Measurements from ENCODE around the gene WDFY1. TPM values are rescaled to one million over a fixed set of nuclear protein-coding genes. Genes with fewer than 3 reads are reported as not detected.
A peak's percentile ranks its signal among the peaks of the same experiment; 100 is the strongest.

The WDFY1 gene
- total and polyA plus RNA-seq, 12 donors, result 7.8 to 45.2 (median 32.5) TPM

GRCh38 chr2:223909001-223909741 is 36.0 kb downstream of the WDFY1 start:
- no peak for DNase-seq
- WGBS, 4 donors, result 55 to 61% (median 58%) methylated on average over 7 of the region's 7 CpGs
- TF ChIP-seq POLR2A (IDR thresholded peaks at IDR 0.05), result no peak
- TF ChIP-seq, protein P1, sequence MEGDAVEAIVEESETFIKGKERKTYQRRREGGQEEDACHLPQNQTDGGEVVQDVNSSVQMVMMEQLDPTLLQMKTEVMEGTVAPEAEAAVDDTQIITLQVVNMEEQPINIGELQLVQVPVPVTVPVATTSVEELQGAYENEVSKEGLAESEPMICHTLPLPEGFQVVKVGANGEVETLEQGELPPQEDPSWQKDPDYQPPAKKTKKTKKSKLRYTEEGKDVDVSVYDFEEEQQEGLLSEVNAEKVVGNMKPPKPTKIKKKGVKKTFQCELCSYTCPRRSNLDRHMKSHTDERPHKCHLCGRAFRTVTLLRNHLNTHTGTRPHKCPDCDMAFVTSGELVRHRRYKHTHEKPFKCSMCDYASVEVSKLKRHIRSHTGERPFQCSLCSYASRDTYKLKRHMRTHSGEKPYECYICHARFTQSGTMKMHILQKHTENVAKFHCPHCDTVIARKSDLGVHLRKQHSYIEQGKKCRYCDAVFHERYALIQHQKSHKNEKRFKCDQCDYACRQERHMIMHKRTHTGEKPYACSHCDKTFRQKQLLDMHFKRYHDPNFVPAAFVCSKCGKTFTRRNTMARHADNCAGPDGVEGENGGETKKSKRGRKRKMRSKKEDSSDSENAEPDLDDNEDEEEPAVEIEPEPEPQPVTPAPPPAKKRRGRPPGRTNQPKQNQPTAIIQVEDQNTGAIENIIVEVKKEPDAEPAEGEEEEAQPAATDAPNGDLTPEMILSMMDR (IDR thresholded peaks at IDR 0.05), result no peak
- peaks cover 11 to 16% of the 10 kb centered on the region in 2 donors for H3K4me1 ChIP-seq (replicated peaks in 1 of 2)
- no peaks in the 10 kb centered on the region for H3K36me3 ChIP-seq (replicated peaks in 1 of 2)
- peak overlapping the region in 1 of 5 donors; percentile 4 for H3K27ac ChIP-seq
- no peak overlapping the region for H3K4me3 ChIP-seq
- no peaks in the 10 kb centered on the region for H3K27me3 ChIP-seq
- intact Hi-C loops (cut with DNase I), result no loop called here
- H3K9me3 ChIP-seq (replicated peaks in 1 of 3), result no peaks in the 10 kb centered on the region

DNA sequence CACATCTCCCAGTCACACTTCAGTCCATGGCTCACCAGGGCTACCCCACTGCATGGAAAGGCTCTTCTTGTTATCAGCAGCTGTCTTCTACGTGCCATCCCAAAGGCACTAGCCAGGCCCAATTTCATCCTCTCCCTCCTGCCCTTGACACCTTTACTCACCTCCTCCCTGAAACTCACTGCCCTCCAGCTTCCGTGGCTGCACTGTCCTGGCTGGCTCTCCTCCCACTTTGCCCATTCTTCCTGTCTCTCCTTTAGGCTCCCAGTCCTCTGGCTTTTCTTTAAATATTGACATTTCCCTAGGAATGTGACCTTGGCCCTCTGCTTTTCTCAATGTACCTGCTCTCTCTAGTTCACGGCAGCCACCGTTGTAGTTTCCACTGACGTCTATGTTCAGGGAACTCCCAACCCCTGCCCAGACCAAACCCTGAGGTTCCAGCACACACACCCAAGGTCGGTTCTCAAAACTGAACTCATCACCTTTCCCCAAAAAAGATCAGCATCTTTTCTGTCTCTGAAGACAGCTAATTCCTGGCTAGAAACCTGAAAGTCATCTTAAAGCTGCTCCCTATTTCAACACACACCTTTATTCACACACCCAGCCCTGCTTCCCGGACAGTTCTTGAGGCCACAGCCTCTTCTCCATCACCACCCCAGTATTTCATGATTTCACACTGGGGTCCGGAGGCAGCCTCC is 36.7 kb downstream of the WDFY1 start:
- H3K4me3 ChIP-seq, result no peak overlapping the region
- peaks cover 11 to 16% of the 10 kb centered on the region in 2 donors for H3K4me1 ChIP-seq (replicated peaks in 1 of 2)
- TF ChIP-seq, protein P1 (IDR thresholded peaks at IDR 0.05), result no peak
- no peak for TF ChIP-seq POLR2A (IDR thresholded peaks at IDR 0.05)
- H3K27me3 ChIP-seq, result no peaks in the 10 kb centered on the region
- WGBS, 4 donors, result 54 to 67% (median 56%) methylated on average over 8 of the region's 8 CpGs
- no peaks in the 10 kb centered on the region for H3K9me3 ChIP-seq (replicated peaks in 1 of 3)
- DNase-seq, result no peak
- peaks cover 0 to 4% of the 10 kb centered on the region in 2 donors for H3K36me3 ChIP-seq (replicated peaks in 1 of 2)
- intact Hi-C loops (cut with DNase I), result no loop called here
- no peak overlapping the region for H3K27ac ChIP-seq

- Histone ChIP-seq H3K4me1 (replicated peaks in 1 of 2) (peaks cover 11 to 16% of the 10 kb centered on the region in 2 donors), H3K27me3 (no peaks in the 10 kb centered on the region), H3K27ac (no peak overlapping the region), H3K9me3 (replicated peaks in 1 of 3) (no peaks in the 10 kb centered on the region), H3K36me3 (replicated peaks in 1 of 2) (peaks cover 0 to 11% of the 10 kb centered on the region in 2 donors), H3K4me3 (no peak overlapping the region)
- WGBS, 4 donors, result 79 to 86% (median 85%) methylated on average over 2 of the region's 2 CpGs
- TF ChIP-seq, protein P1 (IDR thresholded peaks at IDR 0.05), result no peak
- TF ChIP-seq POLR2A (IDR thresholded peaks at IDR 0.05), result no peak
- DNase-seq, result no peak
- intact Hi-C loops (cut with DNase I), result no loop called here
These were observed 39.1 kb downstream of the WDFY1 start for GRCh38 chr2:223905996-223906395.

- intact Hi-C loops (cut with DNase I), result no loop called here
- Histone ChIP-seq H3K27me3 (no peaks in the 10 kb centered on the region), H3K4me1 (replicated peaks in 1 of 2) (peaks cover 0 to 2% of the 10 kb centered on the region in 2 donors), H3K27ac (no peak overlapping the region), H3K4me3 (no peak overlapping the region), H3K36me3 (replicated peaks in 1 of 2) (peaks cover 0 to 39% of the 10 kb centered on the region in 2 donors), H3K9me3 (replicated peaks in 1 of 3) (no peaks in the 10 kb centered on the region)
- 51 to 69% (median 58%) methylated on average over 2 of the region's 2 CpGs for WGBS, 4 donors
- no peak for TF ChIP-seq POLR2A (IDR thresholded peaks at IDR 0.05)
- TF ChIP-seq, protein P1 (IDR thresholded peaks at IDR 0.05), result peak in 1 of 6 experiments; percentile 7
- DNase-seq, result no peak
These were observed 43.3 kb downstream of the WDFY1 start for GRCh38 chr2:223901854-223902253.

All from adrenal gland (tissue), 12 donors.